Endodermal cell (in vitro differentiated cells): ENCODE data around the gene ROPN1L. TPM values are rescaled to one million over a fixed set of nuclear protein-coding genes. Genes with fewer than 3 reads are reported as not detected.

Experiments used
- DNase-seq: peaks from one replicate; pipeline ENCODE4 v3.0.0-alpha.2; 2017
- H3K27ac ChIP-seq: 2 replicates; pipeline ENCODE4 v1.5.1; 2013; ENCODE audit warnings: mild to moderate bottlenecking, low read depth, low read length, moderate library complexity
- H3K27me3 ChIP-seq: 2 replicates; pipeline ENCODE4 v1.6.1; 2013; ENCODE audit warnings: mild to moderate bottlenecking, low read length, moderate library complexity; ENCODE audit not compliant: insufficient read depth, control insufficient read depth, poor library complexity, severe bottlenecking
- H3K36me3 ChIP-seq: 2 replicates; pipeline ENCODE4 v1.7.0; 2013; ENCODE audit warnings: mild to moderate bottlenecking, low read length, moderate library complexity; ENCODE audit not compliant: control insufficient read depth, insufficient read depth
- H3K4me1 ChIP-seq: one replicate; pipeline ENCODE4 v1.7.0; 2013; ENCODE audit warnings: low read length; ENCODE audit not compliant: control insufficient read depth, insufficient read depth
- H3K4me3 ChIP-seq: 2 replicates; pipeline ENCODE4 v1.5.1; 2013; ENCODE audit warnings: mild to moderate bottlenecking, low read length, moderate library complexity
- H3K9ac ChIP-seq: 2 replicates; pipeline ENCODE4 v1.6.1; 2013; ENCODE audit warnings: mild to moderate bottlenecking, low read length, moderate library complexity; ENCODE audit not compliant: poor library complexity, severe bottlenecking; ENCODE audit errors: extremely low read depth
- H3K9me3 ChIP-seq: 2 replicates; pipeline ENCODE4 v1.6.1; 2013; ENCODE audit warnings: mild to moderate bottlenecking, low read length, moderate library complexity; ENCODE audit not compliant: control insufficient read depth
- H3K27ac Mint-ChIP-seq: 2 replicates; pipeline ENCODE4 v1.8.0; 2020; ENCODE audit warnings: mixed read lengths
- H3K27me3 Mint-ChIP-seq: 2 replicates; pipeline ENCODE4 v1.8.0; 2021; ENCODE audit warnings: mild to moderate bottlenecking, mixed read lengths; ENCODE audit not compliant: insufficient read depth
- H3K36me3 Mint-ChIP-seq: 2 replicates; pipeline ENCODE4 v1.8.0; 2020; ENCODE audit warnings: low read depth, mixed read lengths
- H3K4me1 Mint-ChIP-seq: 2 replicates; pipeline ENCODE4 v1.8.0; 2020; ENCODE audit warnings: mixed read lengths
- H3K4me3 Mint-ChIP-seq: 2 replicates; pipeline ENCODE4 v1.8.0; 2020; ENCODE audit warnings: mild to moderate bottlenecking, moderate library complexity, mixed read lengths
- H3K9me3 Mint-ChIP-seq: 2 replicates; pipeline ENCODE4 v1.8.0; 2020; ENCODE audit warnings: mild to moderate bottlenecking, mixed read lengths
- CTCF ChIP-seq: fragments of 200-600 bp; sonication (generic); conservative IDR thresholded peaks from 2 replicates; pipeline ENCODE4 v1.5.0; 2021; ENCODE audit warnings: antibody characterized with exemption, mild to moderate bottlenecking
- WGBS, 2 experiments: methylation state at CpG; one replicate each; pipeline versions ENCODE4 v1.1.5 to v1.1.7; 2013; ENCODE audit warnings: missing lambda C conversion rate in 2 of 2, mixed read lengths in 1 of 2; ENCODE audit not compliant: insufficient coverage in 1 of 2, insufficient read length in 1 of 2; 5-methylcytosine and 5-hydroxymethylcytosine counted together
- total RNA-seq, 2 donors: library from RNA; stranded (reverse); fragmentation: NEBNext Ultra II Directional in 1 of 2; extraction: Animal tissue kit (Norgen Biotek cat#: 25700) in 1 of 2; gene quantifications; 2 replicates in 1 of 2; 3 replicates in 1 of 2; pipeline ENCODE4 v1.2.1, GENCODE V29; 2021

The ROPN1L gene
- total RNA-seq, 2 donors from 2014 or later: 0.70 TPM; not detected in 1

DNA sequence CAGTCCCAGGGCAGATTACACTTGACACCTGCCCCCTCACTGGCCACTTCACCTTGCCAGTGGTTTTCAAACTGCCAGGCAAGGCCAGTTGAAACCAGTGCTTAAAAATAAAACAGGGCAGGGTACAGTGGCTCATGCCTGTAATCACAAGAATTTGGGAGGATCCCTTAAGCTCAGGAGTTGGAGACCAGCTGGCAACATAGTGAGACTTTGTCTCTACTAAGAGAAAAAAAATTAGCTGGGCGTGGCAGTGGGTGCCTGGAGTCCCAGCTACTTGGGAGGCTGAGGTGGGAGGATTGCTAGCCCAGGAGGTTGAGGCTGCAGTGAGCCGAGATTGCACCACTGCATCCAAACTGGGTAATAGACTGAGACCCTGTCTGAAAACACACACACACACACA, 58.1 kb downstream of the ROPN1L start:
- no peak overlapping the region for H3K9ac ChIP-seq
- Mint-ChIP-seq H3K4me1 (peaks cover 10% of the 10 kb centered on the region), H3K9me3 (peaks cover 34% of the 10 kb centered on the region), H3K27me3 (peaks cover 12% of the 10 kb centered on the region), H3K27ac (no peak overlapping the region), H3K4me3 (no peak overlapping the region), H3K36me3 (no peaks in the 10 kb centered on the region)
- DNase-seq: no peak
- no peaks in the 10 kb centered on the region for H3K4me1 ChIP-seq
- H3K27ac ChIP-seq: no peak overlapping the region
- H3K9me3 ChIP-seq: peaks cover 23% of the 10 kb centered on the region
- no peak for TF ChIP-seq CTCF
- H3K27me3 ChIP-seq: no peaks in the 10 kb centered on the region
- no peaks in the 10 kb centered on the region for H3K36me3 ChIP-seq
- 79 to 100% methylated on average over 1 of the region's 2 CpGs for WGBS, 2 experiments
- no peak overlapping the region for H3K4me3 ChIP-seq

DNA sequence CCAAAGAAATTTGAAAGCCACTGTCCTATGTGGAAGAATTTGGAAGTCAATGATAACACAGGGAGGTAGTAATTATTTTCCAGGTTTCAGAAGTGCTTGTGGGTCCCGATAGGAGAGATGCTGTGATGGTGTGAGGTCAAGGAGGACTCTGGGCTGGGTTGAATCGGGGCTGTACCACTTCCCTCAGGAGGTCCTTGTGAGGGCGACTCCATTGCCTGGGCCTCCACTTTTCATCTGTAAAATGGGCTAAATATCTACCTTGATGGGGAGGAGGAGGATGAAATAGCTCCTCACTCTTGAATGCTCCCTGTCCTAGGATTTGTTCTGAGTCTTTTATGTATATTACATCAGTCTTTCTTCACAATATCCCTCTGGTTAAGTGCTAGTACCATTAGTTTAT, 59.0 kb downstream of the ROPN1L start:
- Histone ChIP-seq H3K9me3 (peaks cover 14% of the 10 kb centered on the region), H3K36me3 (no peaks in the 10 kb centered on the region), H3K4me3 (no peak overlapping the region), H3K9ac (no peak overlapping the region), H3K27me3 (no peaks in the 10 kb centered on the region), H3K4me1 (no peaks in the 10 kb centered on the region), H3K27ac (no peak overlapping the region)
- peaks cover 12% of the 10 kb centered on the region for H3K27me3 Mint-ChIP-seq
- H3K9me3 Mint-ChIP-seq: peaks cover 25% of the 10 kb centered on the region
- no peak for DNase-seq
- no peak overlapping the region for H3K27ac Mint-ChIP-seq
- H3K4me3 Mint-ChIP-seq: no peak overlapping the region
- 88% methylated on average over 3 of the region's 3 CpGs; no CpG with 5 or more reads in 1 of the 2 experiments for WGBS, 2 experiments
- H3K36me3 Mint-ChIP-seq: no peaks in the 10 kb centered on the region
- peaks cover 10% of the 10 kb centered on the region for H3K4me1 Mint-ChIP-seq
- TF ChIP-seq CTCF: no peak

GRCh38 chr5:10501554-10502075, 59.9 kb downstream of the ROPN1L start:
- no peak for TF ChIP-seq CTCF
- Mint-ChIP-seq H3K27me3 (peaks cover 10% of the 10 kb centered on the region), H3K36me3 (no peaks in the 10 kb centered on the region), H3K4me1 (peaks cover 10% of the 10 kb centered on the region), H3K9me3 (peaks cover 16% of the 10 kb centered on the region), H3K4me3 (no peak overlapping the region), H3K27ac (no peak overlapping the region)
- Histone ChIP-seq H3K36me3 (no peaks in the 10 kb centered on the region), H3K27ac (no peak overlapping the region), H3K27me3 (no peaks in the 10 kb centered on the region), H3K4me1 (no peaks in the 10 kb centered on the region), H3K4me3 (no peak overlapping the region), H3K9ac (no peak overlapping the region), H3K9me3 (peaks cover 5% of the 10 kb centered on the region)
- WGBS, 2 experiments: 89 to 91% methylated on average over 6 to 9 of the region's 9 CpGs
- DNase-seq: no peak
